ENCODE data around the gene B3GNT3.
"Not testable (repeated sequence)": the region's sequence is repeated elsewhere in the genome, so short reads cannot be mapped to it uniquely, and the experiment has no call there.

Gene B3GNT3

GRCh38 chr19:17796838-17797423 lies 2.0 kb downstream of the B3GNT3 start:
- DNase-seq (ENCODE audit: low read depth in 2 of 2, low spot score in 1 of 2): no peak

DNA sequence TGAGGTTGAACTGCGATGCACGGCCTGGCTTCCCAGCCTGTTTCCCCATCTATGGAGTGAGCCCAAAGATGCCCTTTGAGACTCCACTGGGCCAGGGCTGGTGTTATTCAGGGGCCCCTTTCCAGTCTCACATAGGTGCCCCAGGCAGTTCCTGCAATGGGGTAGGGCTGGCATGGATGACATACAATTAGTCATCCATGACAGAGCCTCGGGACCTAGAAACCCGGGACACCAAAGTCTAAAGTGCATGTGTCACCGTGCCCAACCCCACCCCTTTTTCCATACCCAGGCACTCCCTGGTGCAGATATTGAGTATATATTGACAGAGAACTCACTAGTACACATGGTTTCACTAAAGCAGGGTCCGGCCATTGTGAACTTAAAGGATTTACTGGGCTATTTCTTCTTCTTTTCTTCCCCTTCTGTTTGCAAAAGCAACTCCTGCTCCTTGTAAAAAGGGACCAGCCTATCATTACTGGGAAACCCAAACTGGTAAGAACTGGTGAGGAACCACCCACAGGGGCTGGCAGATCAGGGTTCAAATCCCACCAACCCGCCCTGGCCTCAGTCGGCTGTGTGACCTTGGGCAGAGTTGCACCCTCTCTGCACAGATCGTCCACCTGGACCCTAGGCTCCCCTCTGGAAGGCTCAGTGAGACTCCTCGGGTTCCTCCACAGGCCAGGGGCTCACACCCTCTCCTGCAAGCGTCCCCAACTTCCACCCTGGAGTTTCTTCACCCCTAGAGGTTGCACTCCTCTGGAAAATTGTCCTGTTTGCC lies 2.7 kb downstream of the B3GNT3 start:
- no peak for DNase-seq (ENCODE audit: low read depth in 2 of 2, low spot score in 1 of 2)

DNA sequence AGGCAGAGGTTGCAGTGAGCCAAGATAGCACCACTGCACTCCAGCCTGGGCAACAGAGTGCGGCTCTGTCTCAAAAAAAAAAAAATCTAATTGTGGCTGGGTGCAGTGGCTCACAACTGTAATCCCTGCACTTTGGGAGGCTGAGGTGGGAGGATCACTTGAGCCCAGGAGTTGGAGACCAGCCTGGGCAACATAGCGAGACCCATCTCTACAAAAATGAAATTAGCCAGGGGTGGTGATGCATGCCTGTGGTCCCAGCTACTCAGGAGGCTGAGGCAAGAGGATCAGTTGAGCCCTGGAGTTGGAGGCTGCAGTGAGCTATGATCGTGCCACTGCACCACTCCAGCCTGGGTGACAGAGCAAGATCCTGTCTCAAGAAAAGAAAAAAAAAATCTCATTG lies 3.7 kb downstream of the B3GNT3 start:
- not testable (repeated sequence) for DNase-seq (ENCODE audit: low read depth in 2 of 2, low spot score in 1 of 2)

DNA sequence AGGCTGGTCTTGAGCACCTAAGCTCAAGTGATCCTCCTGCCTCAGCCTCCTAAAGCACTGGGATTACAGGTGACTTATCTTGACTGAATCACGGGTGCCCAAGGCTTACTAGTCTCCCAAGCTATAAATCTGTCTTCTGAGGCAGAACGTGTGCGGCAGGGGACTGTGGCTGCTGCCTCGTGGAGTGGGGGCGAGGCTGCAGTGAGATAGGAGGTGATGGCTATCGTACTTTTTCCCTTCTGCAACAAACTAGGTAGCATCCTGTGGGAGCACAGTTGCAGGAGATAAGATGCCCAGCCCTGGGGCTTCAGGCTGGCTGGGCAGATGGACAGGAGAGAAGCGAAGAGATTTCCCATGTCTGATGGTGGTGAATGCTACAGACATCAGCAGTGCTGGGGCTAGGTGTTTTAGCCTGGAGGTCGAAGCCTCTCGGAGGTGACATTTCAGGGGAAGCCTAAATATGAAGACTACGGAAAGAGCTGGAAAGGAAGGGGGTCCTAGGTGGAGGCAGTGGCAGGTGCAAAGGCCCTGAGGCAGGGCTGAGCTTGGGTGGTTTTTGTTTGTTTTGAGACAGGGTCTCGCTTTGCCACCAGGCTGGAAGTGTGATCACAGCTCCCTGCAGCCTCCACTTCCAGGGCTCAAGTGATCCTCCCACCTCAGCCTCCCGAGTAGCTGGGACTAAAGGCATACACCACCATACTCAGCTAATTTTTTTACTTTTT lies 7.4 kb downstream of the B3GNT3 start:
- no peak for DNase-seq (ENCODE audit: low read depth in 2 of 2, low spot score in 1 of 2)

GRCh38 chr19:17803264-17803896 lies 8.4 kb downstream of the B3GNT3 start:
- DNase-seq (ENCODE audit: low read depth in 2 of 2, low spot score in 1 of 2): no peak

GRCh38 chr19:17805427-17805826 lies 10.5 kb downstream of the B3GNT3 start:
- no peak for DNase-seq (ENCODE audit: low read depth in 2 of 2, low spot score in 1 of 2)

DNA sequence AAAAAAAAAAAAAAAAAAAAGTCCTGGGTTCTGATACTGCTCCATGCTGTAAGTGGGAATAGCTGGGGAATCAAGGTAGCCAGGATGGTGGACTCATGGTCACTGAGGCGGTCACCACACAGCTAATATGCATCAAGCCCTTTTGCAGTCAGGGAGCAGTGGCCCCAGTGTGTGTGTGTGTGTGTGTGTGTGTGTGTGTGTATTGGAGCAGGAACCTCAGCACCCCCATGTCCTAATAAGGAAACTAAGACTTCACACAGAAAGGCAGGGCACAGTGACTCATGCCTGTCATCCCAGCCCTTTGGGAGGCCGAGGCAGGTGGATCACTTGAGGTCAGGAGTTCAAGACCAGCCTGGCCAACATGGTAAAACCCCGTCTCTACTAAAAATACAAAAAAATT lies 12.0 kb downstream of the B3GNT3 start:
- no peak for DNase-seq (ENCODE audit: low read depth in 2 of 2, low spot score in 1 of 2)

- DNase-seq (ENCODE audit: low read depth in 2 of 2, low spot score in 1 of 2): no peak
These were observed 12.9 kb downstream of the B3GNT3 start for GRCh38 chr19:17807731-17808316.

DNA sequence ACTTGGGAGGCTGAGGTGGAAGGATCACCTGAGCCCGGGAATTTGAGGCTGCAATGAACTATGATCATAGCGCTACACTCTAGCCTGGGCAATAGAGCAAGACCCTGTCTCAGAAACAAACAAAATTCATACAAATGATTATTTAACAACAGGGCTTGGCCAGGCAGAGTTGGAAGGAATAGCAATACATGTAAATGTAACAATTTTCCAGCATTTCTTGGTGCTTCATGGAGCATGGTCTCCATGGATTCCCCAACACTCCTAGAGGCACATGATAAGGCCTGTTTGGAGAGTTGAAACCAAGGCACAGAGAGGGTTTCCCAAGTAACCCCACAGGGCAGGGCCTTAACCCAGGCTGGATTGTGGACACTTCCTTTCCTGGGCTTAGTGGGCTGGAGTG lies 16.2 kb downstream of the B3GNT3 start:
- no peak for DNase-seq (ENCODE audit: low read depth in 2 of 2, low spot score in 1 of 2)

GRCh38 chr19:17811681-17812080 lies 16.7 kb downstream of the B3GNT3 start:
- DNase-seq (ENCODE audit: low read depth in 2 of 2, low spot score in 1 of 2): no peak

DNA sequence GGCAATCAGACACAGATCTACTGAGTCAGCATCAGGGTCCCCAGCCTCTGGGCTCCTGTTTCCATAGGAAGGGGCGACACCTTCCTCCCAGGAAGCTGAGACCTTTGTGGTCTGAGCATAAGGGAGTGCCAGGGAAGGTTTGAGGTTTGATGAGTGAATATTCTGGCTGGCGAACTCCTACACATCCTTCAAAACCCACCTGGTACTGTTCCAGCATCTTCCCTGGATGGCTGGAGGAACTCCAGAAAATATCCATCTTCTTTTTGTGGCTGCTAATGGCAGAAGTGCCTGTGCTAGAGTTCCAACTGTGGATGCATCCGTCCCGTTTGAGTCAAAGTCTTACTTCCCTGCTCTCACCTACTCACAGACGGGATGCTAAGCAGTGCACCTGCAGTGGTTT lies 17.2 kb downstream of the B3GNT3 start:
- no peak for DNase-seq (ENCODE audit: low read depth in 2 of 2, low spot score in 1 of 2)

GRCh38 chr19:17817668-17818363 lies 22.9 kb downstream of the B3GNT3 start:
- no peak for DNase-seq (ENCODE audit: low read depth in 2 of 2, low spot score in 1 of 2)

DNA sequence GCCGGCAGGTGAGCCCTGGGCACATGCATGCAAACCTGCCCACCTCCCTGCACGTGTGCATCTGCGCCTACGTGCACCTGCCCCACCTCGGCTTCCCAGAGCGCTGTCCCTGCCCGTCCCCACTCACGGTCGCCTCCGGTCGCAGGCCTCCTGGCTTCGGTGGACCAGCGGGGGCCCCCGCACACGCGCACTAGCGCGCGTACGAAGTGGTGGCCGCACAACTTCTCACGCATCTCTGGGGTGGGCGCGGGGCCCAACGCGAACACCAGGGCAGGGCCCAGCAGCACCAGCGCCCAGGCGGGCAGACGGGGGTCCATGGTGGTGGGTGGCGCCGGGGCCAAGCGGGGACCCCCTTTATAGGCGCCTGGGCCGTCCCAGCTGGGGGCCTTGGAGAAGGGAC lies 26.3 kb downstream of the B3GNT3 start, which contains the start of gene INSL3:
Gene INSL3 (minus strand): TSS at position 330 of the 400 bp plus-strand sequence. CDS start 13 bp downstream, at position 317.
- no peak for DNase-seq (ENCODE audit: low read depth in 2 of 2, low spot score in 1 of 2)

GRCh38 chr19:17824339-17824738 lies 29.4 kb downstream of the B3GNT3 start:
- no peak for DNase-seq (ENCODE audit: low read depth in 2 of 2, low spot score in 1 of 2)

GRCh38 chr19:17826508-17827056 lies 31.6 kb downstream of the B3GNT3 start:
- DNase-seq (ENCODE audit: low read depth in 2 of 2, low spot score in 1 of 2): no peak

- no peak for DNase-seq (ENCODE audit: low read depth in 2 of 2, low spot score in 1 of 2)
These were observed 35.1 kb downstream of the B3GNT3 start for GRCh38 chr19:17829855-17830566.

DNA sequence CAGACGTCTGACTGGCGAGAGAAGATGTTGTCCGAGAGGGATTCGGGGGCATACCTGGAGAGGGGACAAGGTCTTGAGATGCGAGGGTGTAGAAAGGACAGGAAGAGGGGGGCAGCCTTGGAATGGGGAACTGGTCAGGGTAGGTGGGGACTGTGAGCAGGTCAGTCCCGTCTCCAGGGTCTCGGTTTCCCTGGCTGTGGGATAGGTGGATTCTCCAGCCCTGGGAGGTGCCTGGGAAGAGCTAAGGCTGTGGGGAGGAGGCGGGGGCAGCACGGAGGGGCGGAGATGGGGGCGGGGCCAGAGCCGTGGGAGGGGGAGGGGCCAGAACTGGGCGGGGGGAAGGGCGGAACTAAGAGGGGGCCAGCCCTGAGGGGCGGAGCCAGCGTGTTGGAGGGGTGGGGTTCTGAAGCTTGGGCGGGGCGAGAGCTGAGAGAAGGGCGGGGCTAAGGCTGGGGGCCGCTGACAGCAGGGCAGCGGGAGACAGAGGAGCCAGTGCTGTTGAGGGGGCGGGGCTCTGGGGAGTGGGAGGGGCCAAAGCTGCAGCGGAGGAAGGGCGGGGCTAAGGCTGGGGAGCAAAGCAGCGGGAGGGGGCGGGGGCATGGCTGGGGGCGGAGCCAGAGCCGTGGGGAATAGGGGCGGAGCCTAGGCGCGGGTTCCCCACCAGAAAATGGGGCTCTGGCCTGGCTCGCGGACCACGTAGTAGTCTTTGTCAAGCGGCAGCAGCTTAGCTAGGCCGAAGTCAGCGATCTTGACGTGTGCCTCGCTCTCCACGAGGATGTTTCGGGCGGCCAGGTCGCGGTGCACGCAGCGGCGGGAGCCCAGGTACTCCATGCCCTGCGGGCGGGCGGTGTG lies 35.9 kb downstream of the B3GNT3 start:
- DNase-seq (ENCODE audit: low read depth in 2 of 2, low spot score in 1 of 2): no peak

DNA sequence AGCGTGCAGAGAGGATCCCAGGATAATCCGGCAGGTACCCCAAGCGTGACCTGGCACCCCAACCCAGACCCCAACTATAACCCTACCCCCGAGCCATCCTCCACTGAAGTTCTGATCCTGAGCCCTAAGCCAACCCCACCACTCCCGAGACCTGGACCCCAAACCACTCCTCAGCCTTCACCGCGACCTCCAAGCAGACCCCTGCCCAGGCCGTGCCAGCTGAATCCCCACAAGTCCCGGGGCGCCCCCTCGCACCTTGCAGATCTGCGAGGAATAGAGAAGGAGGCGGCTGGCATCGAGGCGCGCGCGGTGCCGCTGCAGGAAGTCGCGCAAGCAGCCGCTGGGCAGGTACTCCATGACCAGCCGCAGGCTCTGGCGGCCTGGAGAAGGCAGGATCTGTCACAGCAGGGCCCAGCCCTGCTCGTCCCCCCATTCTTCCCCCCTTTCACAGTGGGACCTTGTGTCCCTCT lies 36.5 kb downstream of the B3GNT3 start:
- no peak for DNase-seq (ENCODE audit: low read depth in 2 of 2, low spot score in 1 of 2)

Data from stimulated activated CD8-positive, alpha-beta memory T cell treated with anti-CD3 and anti-CD28 coated beads, Interleukin-4, amount 100 ng/mL, for 1 hour (primary cell).